HG03097 (cell line): ENCODE data around the gene CAMK2A.

ENCODE experiments used
- ATAC-seq: cut with Tn5 transposase; IDR thresholded peaks from one replicate; pipeline ENCODE4 v1.9.1; 2021; ENCODE audit not compliant: unreplicated experiment, low FRiP score

CAMK2A gene

DNA sequence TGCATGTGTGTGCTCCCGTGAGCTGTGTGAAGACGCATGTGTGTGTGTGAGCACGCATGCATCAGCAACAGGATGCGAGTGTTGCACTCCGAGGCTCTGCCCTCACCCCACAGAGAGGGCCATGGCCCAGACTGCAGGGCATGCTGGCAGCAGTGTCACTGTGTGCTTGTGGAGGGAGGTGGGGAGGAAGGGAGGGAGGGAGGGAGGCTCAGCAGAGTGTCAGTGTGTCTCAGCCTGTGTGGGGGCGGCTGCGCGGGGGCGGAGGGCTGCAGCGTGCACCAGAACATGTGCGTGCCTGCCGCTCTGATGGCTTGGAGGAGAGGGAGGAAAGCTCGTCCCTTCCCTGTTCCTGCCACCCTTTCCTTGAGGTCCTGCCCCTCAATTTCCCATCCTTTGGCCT, 5.3 kb downstream of the CAMK2A start:
- ATAC-seq, result no peak

DNA sequence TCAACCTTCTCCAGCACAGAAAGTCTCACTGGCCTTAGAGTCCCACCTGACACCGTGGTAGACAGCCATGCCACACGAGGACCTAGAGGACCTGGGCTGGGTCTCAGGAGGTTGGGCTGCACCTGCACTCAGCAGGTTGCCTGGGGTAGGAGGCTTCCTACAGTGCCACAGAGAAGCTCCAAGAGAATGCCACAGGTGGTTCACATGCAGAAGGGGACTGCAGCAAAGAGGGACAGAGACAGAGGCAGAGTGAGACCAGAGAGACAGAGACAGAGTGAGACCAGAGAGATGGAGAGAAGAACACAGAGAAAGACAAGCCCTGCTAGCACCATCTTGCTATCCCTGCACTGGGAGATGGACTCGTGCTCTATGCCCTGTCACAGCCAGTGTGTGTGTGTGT, 5.7 kb downstream of the CAMK2A start:
- ATAC-seq, result no peak

DNA sequence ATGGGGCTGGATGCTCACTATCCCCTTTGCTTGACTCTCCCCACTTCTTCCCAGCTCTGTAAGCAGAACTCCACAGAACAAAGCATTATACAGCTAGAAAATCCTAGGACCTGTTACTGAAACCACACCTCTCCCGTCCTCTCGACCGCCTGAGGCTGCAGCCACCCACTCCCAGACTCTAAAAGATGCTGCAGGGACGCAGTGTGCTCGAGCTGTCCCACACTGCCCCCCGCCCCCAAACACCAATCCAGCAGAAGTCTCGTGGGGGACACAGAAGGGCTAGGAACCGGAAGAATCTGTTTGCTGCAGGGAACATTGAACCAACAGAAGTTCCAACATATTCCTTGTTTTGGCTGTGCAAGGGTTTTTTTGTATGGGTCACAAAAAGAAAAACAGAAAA, 7.6 kb downstream of the CAMK2A start:
- ATAC-seq, result no peak

- no peak for ATAC-seq
Measured at GRCh38 chr5:150279330-150280020, 10.1 kb downstream of the CAMK2A start.

DNA sequence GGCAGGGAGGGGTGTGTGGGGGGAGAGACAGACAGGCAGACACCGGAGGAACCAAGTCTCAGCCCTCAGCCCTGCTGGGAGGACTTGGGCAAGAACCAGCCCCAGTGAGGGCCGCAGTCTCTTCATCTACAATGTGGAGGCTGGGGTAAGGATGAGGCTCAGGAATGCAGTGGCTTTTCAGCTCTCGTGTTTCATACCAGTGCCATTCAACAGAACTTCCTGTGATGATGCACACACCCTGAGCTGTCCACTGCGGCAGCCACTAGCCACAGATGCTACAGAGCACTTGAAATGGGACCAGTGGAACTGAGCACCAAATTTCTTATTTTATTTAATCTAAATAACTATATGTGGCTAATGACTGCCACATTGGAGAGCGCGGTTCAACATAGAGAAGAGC, 10.7 kb downstream of the CAMK2A start:
- no peak for ATAC-seq

GRCh38 chr5:150278046-150278730, 11.4 kb downstream of the CAMK2A start:
- ATAC-seq, result no peak

- no peak for ATAC-seq
Measured at GRCh38 chr5:150277043-150277442, 12.5 kb downstream of the CAMK2A start.

DNA sequence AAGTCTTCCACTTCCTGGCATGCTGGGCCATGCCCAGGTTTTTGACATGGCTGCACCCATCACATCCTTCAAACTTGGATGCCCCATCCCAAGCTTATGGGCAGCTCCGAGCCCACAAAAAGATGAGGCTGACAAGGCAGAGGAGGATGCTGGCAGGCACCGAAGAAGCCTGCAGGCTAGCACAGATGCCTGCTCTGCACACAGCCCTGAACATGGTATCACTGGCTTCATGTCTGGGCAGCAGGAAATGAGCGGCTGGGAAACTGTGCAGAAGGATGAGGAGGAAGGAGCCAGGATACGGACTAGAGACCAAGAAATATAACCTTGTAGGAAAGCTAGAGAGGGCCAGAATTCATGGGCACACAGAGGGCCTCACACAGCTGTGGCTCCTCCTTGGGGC, 14.8 kb downstream of the CAMK2A start:
- no peak for ATAC-seq

DNA sequence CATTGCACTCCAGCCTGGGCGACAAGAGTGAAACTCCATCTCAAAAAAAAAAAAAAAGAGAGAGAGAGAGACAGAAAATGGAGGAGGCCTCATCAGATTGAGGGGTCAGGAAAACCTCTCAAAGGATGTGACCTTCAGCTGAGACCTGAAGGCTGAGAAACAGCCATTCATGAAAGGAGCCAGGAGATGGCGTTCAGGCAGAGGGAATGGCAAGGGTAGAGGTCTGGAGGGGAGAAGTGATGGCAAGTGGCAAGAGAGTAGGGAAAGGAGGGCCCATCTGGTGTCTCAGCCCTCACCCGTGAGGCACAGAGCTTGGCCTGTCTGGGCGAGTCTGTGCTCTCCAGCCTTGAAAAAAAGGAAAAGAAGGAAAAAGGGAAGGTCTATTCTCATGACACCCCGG, 17.0 kb downstream of the CAMK2A start:
- ATAC-seq, result no peak

GRCh38 chr5:150271923-150272322, 17.6 kb downstream of the CAMK2A start:
- no peak for ATAC-seq

- no peak for ATAC-seq
Measured at GRCh38 chr5:150271296-150271692, 18.3 kb downstream of the CAMK2A start.

DNA sequence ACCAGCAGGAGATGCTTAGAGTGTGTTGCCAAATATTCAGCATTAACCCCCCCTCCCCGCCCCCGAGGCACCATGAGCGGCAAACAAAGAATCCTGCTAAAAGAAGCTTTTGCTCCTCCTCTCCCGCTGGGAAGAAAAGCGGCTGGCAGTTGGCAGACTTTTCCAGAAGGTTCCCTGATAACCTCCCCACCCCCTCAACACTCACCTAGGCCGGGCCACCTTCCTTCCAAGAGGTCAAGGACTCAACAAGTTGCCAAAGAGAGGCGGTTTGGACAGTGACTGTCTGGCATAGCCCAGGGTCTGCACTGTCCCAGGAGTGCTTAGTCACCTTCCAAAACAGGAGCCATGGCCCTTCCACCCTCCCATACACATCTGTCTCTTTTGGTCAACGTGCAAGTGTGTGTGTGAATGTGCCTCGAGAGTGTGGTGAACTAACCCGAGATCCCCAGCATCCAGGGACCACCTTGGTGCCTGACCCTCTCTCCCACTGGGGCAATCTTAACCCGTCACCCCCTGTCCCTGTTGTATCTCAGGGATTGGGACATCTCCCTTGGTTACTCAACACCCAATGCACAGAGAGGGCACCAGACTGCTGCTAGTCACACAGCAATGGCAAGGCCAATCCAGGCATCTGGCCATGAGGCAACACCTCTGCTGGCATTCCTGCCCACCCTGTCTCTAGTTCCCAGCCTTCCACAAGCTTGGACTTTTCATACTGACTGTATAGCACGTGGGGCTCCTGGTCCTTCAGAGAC, 18.9 kb downstream of the CAMK2A start:
- ATAC-seq, result no peak

DNA sequence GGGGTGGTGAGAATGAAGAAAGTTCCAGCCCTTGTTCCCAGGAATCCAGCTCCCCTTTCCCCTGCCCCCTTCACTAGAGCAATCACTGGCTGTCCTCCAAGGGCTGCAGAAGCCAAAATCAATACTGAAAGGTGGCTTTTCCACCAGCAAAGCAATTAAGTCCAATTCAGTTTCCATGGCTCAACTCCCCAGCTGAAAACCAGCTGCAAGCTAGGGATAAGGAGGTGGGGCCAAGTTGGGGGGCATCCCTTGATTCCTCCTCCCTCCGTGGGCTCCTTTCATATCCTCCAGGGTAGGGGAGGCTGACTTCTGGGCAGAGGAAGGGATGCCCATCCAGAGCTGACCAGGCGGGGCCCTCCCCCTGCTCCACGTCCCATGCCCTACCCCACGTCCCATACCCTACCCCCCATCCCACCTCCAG, 22.7 kb downstream of the CAMK2A start:
- ATAC-seq, result no peak

- ATAC-seq, result no peak
Measured at GRCh38 chr5:150265870-150266383, 23.6 kb downstream of the CAMK2A start.

- no peak for ATAC-seq
Measured at GRCh38 chr5:150264667-150265603, 24.6 kb downstream of the CAMK2A start.

DNA sequence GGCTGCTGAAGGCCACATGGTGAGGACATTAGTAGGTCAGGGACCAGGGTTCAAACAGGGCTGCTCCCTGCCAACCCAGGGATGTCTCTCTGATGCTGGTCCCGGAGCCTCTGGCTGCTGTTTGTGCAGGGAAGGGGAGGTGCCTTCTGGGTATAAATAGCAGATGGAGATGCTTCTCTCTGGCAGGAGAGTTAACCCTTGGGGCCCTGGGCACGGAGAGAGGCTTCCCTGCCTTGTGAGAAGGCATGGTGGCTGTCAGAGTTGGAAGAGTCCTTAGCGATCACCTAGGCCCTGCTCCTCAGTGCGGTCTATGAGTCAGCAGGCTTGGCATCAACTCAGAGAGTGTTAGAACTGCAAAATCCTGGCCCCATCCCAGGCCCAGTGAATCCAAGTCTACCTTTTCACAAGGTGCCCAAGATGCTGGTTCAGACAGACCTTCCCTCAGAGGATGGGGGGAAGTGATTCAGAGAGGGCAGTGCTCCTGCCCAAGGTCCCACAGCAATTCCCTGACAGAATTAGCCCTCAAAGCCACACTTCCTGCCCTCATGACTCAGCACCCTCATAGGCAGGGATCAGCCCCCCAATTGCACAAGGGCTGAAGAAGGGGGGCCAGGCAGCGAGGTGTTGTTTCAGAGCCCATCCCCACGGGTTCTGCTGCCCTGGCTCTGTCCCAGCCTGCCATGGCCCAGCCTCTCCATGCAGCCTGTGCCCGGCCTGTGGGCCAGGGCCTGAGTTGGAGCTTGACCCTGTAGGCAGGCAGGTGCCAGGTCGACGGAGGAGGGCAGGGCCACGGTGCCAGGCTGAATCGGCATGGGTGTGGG, 25.6 kb downstream of the CAMK2A start:
- ATAC-seq, result no peak

GRCh38 chr5:150263375-150263775, 26.2 kb downstream of the CAMK2A start:
- ATAC-seq, result no peak

- ATAC-seq, result no peak
Measured at GRCh38 chr5:150262502-150262901, 27.1 kb downstream of the CAMK2A start.

GRCh38 chr5:150261231-150261630, 28.3 kb downstream of the CAMK2A start:
- no peak for ATAC-seq

GRCh38 chr5:150258130-150258529, 31.4 kb downstream of the CAMK2A start:
- no peak for ATAC-seq
